Thyroid gland (tissue), 4 donors: Measurements from ENCODE around the gene BRCC3.

Experiments used
- CTCF ChIP-seq, 6 experiments: fragments of 200-600 bp in 3 of 6; fragments of 450-650 bp in 3 of 6; sonication (generic) in 3 of 6; IDR thresholded peaks; one replicate each; pipeline ENCODE4 v1.5.1; 2016 to 2019; ENCODE audit warnings: antibody characterized with exemption in 6 of 6, mild to moderate bottlenecking in 2 of 6, inconsistent platforms in 1 of 6, moderate library complexity in 1 of 6
- POLR2A ChIP-seq, 2 donors: fragments of 450-650 bp; IDR thresholded peaks; one replicate each; pipeline ENCODE4 v1.6.1; 2017; ENCODE audit warnings: antibody characterized with exemption in 2 of 2, mild to moderate bottlenecking in 2 of 2, moderate library complexity in 1 of 2

- TF ChIP-seq CTCF (IDR thresholded peaks at IDR 0.05) = no peak
- TF ChIP-seq POLR2A (IDR thresholded peaks at IDR 0.05) = no peak
These were observed 42.4 kb upstream of the BRCC3 start for GRCh38 chrX:155028877-155029291.
